Endodermal cell (in vitro differentiated cells): ENCODE results near the gene BBS9. TPM values are rescaled to one million over a fixed set of nuclear protein-coding genes. Genes with fewer than 3 reads are reported as not detected.

Source experiments
- DNase-seq: peaks from one replicate; pipeline ENCODE4 v3.0.0-alpha.2; 2017
- H3K27ac ChIP-seq: 2 replicates; pipeline ENCODE4 v1.5.1; 2013; ENCODE audit warnings: mild to moderate bottlenecking, low read depth, low read length, moderate library complexity
- H3K27me3 ChIP-seq: 2 replicates; pipeline ENCODE4 v1.6.1; 2013; ENCODE audit warnings: mild to moderate bottlenecking, low read length, moderate library complexity; ENCODE audit not compliant: insufficient read depth, control insufficient read depth, poor library complexity, severe bottlenecking
- H3K36me3 ChIP-seq: 2 replicates; pipeline ENCODE4 v1.7.0; 2013; ENCODE audit warnings: mild to moderate bottlenecking, low read length, moderate library complexity; ENCODE audit not compliant: control insufficient read depth, insufficient read depth
- H3K4me1 ChIP-seq: one replicate; pipeline ENCODE4 v1.7.0; 2013; ENCODE audit warnings: low read length; ENCODE audit not compliant: control insufficient read depth, insufficient read depth
- H3K4me3 ChIP-seq: 2 replicates; pipeline ENCODE4 v1.5.1; 2013; ENCODE audit warnings: mild to moderate bottlenecking, low read length, moderate library complexity
- H3K9ac ChIP-seq: 2 replicates; pipeline ENCODE4 v1.6.1; 2013; ENCODE audit warnings: mild to moderate bottlenecking, low read length, moderate library complexity; ENCODE audit not compliant: poor library complexity, severe bottlenecking; ENCODE audit errors: extremely low read depth
- H3K9me3 ChIP-seq: 2 replicates; pipeline ENCODE4 v1.6.1; 2013; ENCODE audit warnings: mild to moderate bottlenecking, low read length, moderate library complexity; ENCODE audit not compliant: control insufficient read depth
- H3K27ac Mint-ChIP-seq: 2 replicates; pipeline ENCODE4 v1.8.0; 2020; ENCODE audit warnings: mixed read lengths
- H3K27me3 Mint-ChIP-seq: 2 replicates; pipeline ENCODE4 v1.8.0; 2021; ENCODE audit warnings: mild to moderate bottlenecking, mixed read lengths; ENCODE audit not compliant: insufficient read depth
- H3K36me3 Mint-ChIP-seq: 2 replicates; pipeline ENCODE4 v1.8.0; 2020; ENCODE audit warnings: low read depth, mixed read lengths
- H3K4me1 Mint-ChIP-seq: 2 replicates; pipeline ENCODE4 v1.8.0; 2020; ENCODE audit warnings: mixed read lengths
- H3K4me3 Mint-ChIP-seq: 2 replicates; pipeline ENCODE4 v1.8.0; 2020; ENCODE audit warnings: mild to moderate bottlenecking, moderate library complexity, mixed read lengths
- H3K9me3 Mint-ChIP-seq: 2 replicates; pipeline ENCODE4 v1.8.0; 2020; ENCODE audit warnings: mild to moderate bottlenecking, mixed read lengths
- WGBS, 2 experiments: methylation state at CpG; one replicate each; pipeline versions ENCODE4 v1.1.5 to v1.1.7; 2013; ENCODE audit warnings: missing lambda C conversion rate in 2 of 2, mixed read lengths in 1 of 2; ENCODE audit not compliant: insufficient coverage in 1 of 2, insufficient read length in 1 of 2; 5-methylcytosine and 5-hydroxymethylcytosine counted together
- total RNA-seq, 2 donors: library from RNA; stranded (reverse); fragmentation: NEBNext Ultra II Directional in 1 of 2; extraction: Animal tissue kit (Norgen Biotek cat#: 25700) in 1 of 2; gene quantifications; 2 replicates in 1 of 2; 3 replicates in 1 of 2; pipeline ENCODE4 v1.2.1, GENCODE V29; 2021
- TF ChIP-seq, protein P1 (sequence below): fragments of 200-600 bp; sonication (generic); conservative IDR thresholded peaks from 2 replicates; pipeline ENCODE4 v1.5.0; 2021; ENCODE audit warnings: antibody characterized with exemption, mild to moderate bottlenecking

BBS9 gene
- total RNA-seq, 2 donors from 2014 or later = 20.7 to 21.6 TPM

DNA sequence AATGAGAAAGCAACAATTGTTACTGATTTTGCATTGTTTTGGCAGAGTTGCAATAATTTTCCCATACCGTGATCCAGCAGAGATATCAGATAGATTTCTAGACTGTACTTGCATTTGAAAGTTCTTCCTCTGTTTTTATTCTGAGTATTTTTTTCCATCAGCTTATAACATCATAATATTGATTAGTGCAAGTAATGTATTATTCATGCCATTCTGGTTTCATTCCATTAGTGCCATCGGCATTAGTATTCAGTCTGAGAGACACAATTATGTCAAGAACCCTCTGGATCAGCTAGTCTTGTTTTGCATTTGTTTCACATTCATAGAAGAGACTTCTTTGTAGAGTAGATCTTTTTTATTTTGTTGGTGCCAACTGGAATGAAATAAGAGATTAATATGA, 304.0 kb downstream of the BBS9 start:
- no peak for DNase-seq
- 94 to 100% methylated on average over 2 of the region's 2 CpGs for WGBS, 2 experiments
- Histone ChIP-seq H3K9ac (no peak overlapping the region), H3K27me3 (no peaks in the 10 kb centered on the region), H3K9me3 (no peaks in the 10 kb centered on the region), H3K4me3 (no peak overlapping the region), H3K36me3 (no peaks in the 10 kb centered on the region), H3K4me1 (no peaks in the 10 kb centered on the region), H3K27ac (no peak overlapping the region)
- Mint-ChIP-seq H3K9me3 (no peaks in the 10 kb centered on the region), H3K4me3 (no peak overlapping the region), H3K36me3 (no peaks in the 10 kb centered on the region), H3K27me3 (no peaks in the 10 kb centered on the region), H3K27ac (no peak overlapping the region), H3K4me1 (peaks cover 2% of the 10 kb centered on the region)
- TF ChIP-seq, protein P1, sequence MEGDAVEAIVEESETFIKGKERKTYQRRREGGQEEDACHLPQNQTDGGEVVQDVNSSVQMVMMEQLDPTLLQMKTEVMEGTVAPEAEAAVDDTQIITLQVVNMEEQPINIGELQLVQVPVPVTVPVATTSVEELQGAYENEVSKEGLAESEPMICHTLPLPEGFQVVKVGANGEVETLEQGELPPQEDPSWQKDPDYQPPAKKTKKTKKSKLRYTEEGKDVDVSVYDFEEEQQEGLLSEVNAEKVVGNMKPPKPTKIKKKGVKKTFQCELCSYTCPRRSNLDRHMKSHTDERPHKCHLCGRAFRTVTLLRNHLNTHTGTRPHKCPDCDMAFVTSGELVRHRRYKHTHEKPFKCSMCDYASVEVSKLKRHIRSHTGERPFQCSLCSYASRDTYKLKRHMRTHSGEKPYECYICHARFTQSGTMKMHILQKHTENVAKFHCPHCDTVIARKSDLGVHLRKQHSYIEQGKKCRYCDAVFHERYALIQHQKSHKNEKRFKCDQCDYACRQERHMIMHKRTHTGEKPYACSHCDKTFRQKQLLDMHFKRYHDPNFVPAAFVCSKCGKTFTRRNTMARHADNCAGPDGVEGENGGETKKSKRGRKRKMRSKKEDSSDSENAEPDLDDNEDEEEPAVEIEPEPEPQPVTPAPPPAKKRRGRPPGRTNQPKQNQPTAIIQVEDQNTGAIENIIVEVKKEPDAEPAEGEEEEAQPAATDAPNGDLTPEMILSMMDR = no peak

- Mint-ChIP-seq H3K36me3 (no peaks in the 10 kb centered on the region), H3K27me3 (peaks cover 8% of the 10 kb centered on the region), H3K9me3 (no peaks in the 10 kb centered on the region), H3K4me3 (no peak overlapping the region), H3K4me1 (peaks cover 12% of the 10 kb centered on the region), H3K27ac (no peak overlapping the region)
- no peak for DNase-seq
- WGBS, 2 experiments = 91 to 100% methylated on average over 1 to 4 of the region's 4 CpGs
- Histone ChIP-seq H3K4me1 (no peaks in the 10 kb centered on the region), H3K4me3 (no peak overlapping the region), H3K9ac (no peak overlapping the region), H3K36me3 (no peaks in the 10 kb centered on the region), H3K27me3 (peaks cover 26% of the 10 kb centered on the region), H3K9me3 (no peaks in the 10 kb centered on the region), H3K27ac (no peak overlapping the region)
- TF ChIP-seq, protein P1 = no peak
Measured at GRCh38 chr7:33444511-33444910, 315.1 kb downstream of the BBS9 start.

DNA sequence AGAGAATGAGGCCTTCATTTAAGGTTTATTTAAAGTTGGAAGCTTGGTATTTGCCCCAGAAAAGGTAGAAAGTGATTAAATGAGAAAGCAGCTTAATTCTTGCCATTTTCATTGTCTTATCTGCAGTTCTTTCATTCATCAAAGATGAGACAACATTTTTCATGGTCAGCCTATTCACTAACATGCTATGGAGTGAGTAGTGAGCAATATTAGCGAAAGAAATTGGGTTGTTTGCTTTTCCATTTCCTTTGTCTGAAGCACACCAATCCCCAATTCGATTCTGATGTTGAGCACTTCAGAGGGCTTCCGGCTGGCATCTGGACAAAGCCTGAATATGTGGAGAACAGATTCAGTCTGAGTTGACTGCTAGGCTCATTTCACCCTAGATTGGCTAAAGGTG, 317.2 kb downstream of the BBS9 start:
- H3K4me3 ChIP-seq = no peak overlapping the region
- Mint-ChIP-seq H3K9me3 (peaks cover 5% of the 10 kb centered on the region), H3K27ac (no peak overlapping the region), H3K36me3 (no peaks in the 10 kb centered on the region), H3K27me3 (peaks cover 8% of the 10 kb centered on the region), H3K4me3 (no peak overlapping the region), H3K4me1 (peaks cover 12% of the 10 kb centered on the region)
- H3K9me3 ChIP-seq = peaks cover 5% of the 10 kb centered on the region
- 93 to 95% methylated on average over 3 of the region's 3 CpGs for WGBS, 2 experiments
- no peak overlapping the region for H3K27ac ChIP-seq
- TF ChIP-seq, protein P1 = no peak
- no peak for DNase-seq
- peaks cover 26% of the 10 kb centered on the region for H3K27me3 ChIP-seq
- H3K9ac ChIP-seq = no peak overlapping the region
- H3K4me1 ChIP-seq = no peaks in the 10 kb centered on the region
- no peaks in the 10 kb centered on the region for H3K36me3 ChIP-seq
